BLaER1 treated with 17β-estradiol and CSF1 and Interleukin-3, amounts not matched to agents 10 nM and 100 nM (cell line): ENCODE data around the gene ARHGAP42.

ENCODE experiments used
- H3K27ac ChIP-seq, 11 experiments: shearing (Covaris generic); formaldehyde crosslinking; 2 replicates each; pipeline ENCODE4 v1.8.1; 2022
- H3K27me3 ChIP-seq, 11 experiments: shearing (Covaris generic); formaldehyde crosslinking; 2 replicates each; pipeline ENCODE4 v1.8.1; 2022
- H3K36me3 ChIP-seq, 11 experiments: shearing (Covaris generic); formaldehyde crosslinking; 2 replicates each; pipeline ENCODE4 v1.8.1; 2022
- H3K4me1 ChIP-seq, 10 experiments: shearing (Covaris generic); formaldehyde crosslinking; 2 replicates each; pipeline ENCODE4 v1.8.1; 2022
- H3K4me2 ChIP-seq, 11 experiments: shearing (Covaris generic); formaldehyde crosslinking; 2 replicates each; pipeline ENCODE4 v1.8.1; 2022
- H3K4me3 ChIP-seq, 10 experiments: shearing (Covaris generic); formaldehyde crosslinking; 2 replicates each; pipeline ENCODE4 v1.8.1; 2022
- H3K9ac ChIP-seq, 11 experiments: shearing (Covaris generic); formaldehyde crosslinking; 2 replicates each; pipeline ENCODE4 v1.8.1; 2022
- H3K9me3 ChIP-seq, 11 experiments: shearing (Covaris generic); formaldehyde crosslinking; replicated peaks in 1 of 11; 2 replicates each; pipeline ENCODE4 v1.8.1; 2022
- H4K20me1 ChIP-seq, 11 experiments: shearing (Covaris generic); formaldehyde crosslinking; 2 replicates each; pipeline ENCODE4 v1.8.1; 2022
- Cebpa-rat ChIP-seq, 11 experiments: shearing (Covaris generic); IDR thresholded peaks; 2 replicates each; pipeline ENCODE4 v1.8.1; 2022

ARHGAP42 gene

GRCh38 chr11:100687630-100688395, 725 bp downstream of the ARHGAP42 start:
- H4K20me1 ChIP-seq, result peaks cover 0 to 37% (median 18%) of the 10 kb centered on the region in 11 experiments; a peak in 10 of 22 replicates
- H3K27ac ChIP-seq, result peak overlapping the region; percentile 62 to 96 (median 92); a peak in 21 of 22 replicates
- H3K9me3 ChIP-seq, result no peaks in the 10 kb centered on the region
- H3K4me2 ChIP-seq, result peak overlapping the region; percentile 72 to 89 (median 79)
- H3K27me3 ChIP-seq, result no peaks in the 10 kb centered on the region
- peak overlapping the region; percentile 68 to 97 (median 88) for H3K4me3 ChIP-seq
- H3K9ac ChIP-seq, result peak overlapping the region; percentile 75 to 97 (median 93)
- H3K4me1 ChIP-seq, result peaks cover 29 to 63% (median 55%) of the 10 kb centered on the region in 10 experiments
- H3K36me3 ChIP-seq, result peaks cover 0 to 6% (median 0%) of the 10 kb centered on the region in 11 experiments; a peak in 2 of 22 replicates
- TF ChIP-seq Cebpa-rat (IDR thresholded peaks at IDR 0.05), result no peak

DNA sequence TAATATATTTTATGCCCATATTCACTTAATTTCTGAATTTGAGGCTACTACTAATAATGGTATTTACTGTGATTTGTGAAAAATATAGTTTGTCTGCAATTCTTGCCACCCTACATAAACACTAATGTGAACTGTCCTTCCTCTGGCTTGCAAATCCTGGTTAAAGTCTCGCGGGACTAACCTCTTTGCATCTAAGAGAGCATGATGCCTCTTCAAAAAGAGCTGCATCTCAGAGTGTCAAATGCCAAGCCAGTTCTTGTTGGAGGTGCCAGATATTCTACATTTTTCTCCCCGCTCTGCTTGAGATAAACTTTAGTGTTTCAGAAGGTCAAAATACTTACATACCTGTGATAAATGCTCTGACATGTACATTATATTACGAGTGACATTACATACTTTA, 2.1 kb downstream of the ARHGAP42 start:
- TF ChIP-seq Cebpa-rat (IDR thresholded peaks at IDR 0.05), result no peak
- Histone ChIP-seq H3K9ac (peak overlapping the region in 1 of 11 experiments; percentile 93; a peak in 1 of 22 replicates), H3K4me2 (peak overlapping the region in 9 of 11 experiments; percentile 72 to 89 (median 82); a peak in 17 of 22 replicates)

DNA sequence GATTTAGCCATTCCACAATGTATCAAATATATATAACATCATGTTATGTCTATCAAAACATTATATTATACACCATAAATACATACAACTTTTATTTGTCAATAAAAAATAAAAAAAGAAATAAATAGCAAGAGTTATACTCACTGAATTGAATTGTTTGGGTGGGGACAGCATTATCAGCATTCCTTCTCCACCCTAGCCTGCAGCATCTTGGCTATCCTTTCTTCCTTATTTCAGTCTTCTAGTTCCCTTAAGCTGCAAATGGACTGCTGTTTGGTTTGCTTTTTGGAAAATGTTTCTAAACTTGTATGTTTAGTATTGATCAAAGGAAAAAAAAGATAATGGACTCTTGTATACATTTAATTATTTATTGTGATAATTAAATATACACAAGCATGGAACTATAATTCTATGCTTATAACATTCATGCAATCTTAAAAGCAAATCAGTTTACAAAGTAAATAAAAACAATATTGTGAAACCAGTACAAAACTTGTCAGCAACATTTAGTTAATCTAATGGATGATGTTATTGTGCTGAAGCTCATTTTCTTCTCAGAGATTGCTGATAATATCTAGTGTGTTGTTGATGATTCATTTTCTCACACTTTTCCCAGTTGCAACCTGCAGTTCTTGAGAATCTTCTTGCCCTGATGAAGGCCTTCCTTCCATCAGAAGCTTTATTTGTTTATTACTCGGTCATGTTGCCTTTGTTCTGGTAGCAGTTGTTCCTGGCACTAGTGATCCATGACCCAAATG, 5.0 kb downstream of the ARHGAP42 start:
- H3K4me1 ChIP-seq, result peaks cover 10 to 22% (median 21%) of the 10 kb centered on the region in 10 experiments
- H3K27me3 ChIP-seq, result no peaks in the 10 kb centered on the region
- no peak overlapping the region for H3K27ac ChIP-seq
- H3K36me3 ChIP-seq, result peaks cover 0 to 28% (median 6%) of the 10 kb centered on the region in 11 experiments; a peak in 13 of 22 replicates
- TF ChIP-seq Cebpa-rat (IDR thresholded peaks at IDR 0.05), result no peak
- H3K9ac ChIP-seq, result no peak overlapping the region
- H4K20me1 ChIP-seq, result peaks cover 0 to 59% (median 18%) of the 10 kb centered on the region in 11 experiments; a peak in 10 of 22 replicates
- H3K9me3 ChIP-seq, result 0 out of 22 replicates have a peak, but pooled peaks cover 0 to 5% (median 0%) of the 10 kb centered on the region in 11 experiments
- H3K4me2 ChIP-seq, result no peak overlapping the region
- no peak overlapping the region for H3K4me3 ChIP-seq

More for the DNA sequence above, 2.1 kb downstream of the ARHGAP42 start:
- H3K27ac ChIP-seq, result no peak overlapping the region
- H3K36me3 ChIP-seq, result peaks cover 0 to 6% (median 0%) of the 10 kb centered on the region in 11 experiments; a peak in 2 of 22 replicates
- H3K4me3 ChIP-seq, result peak overlapping the region in 4 of 10 experiments; percentile 87 to 95 (median 90); a peak in 5 of 20 replicates
- H3K9me3 ChIP-seq, result no peaks in the 10 kb centered on the region
- H4K20me1 ChIP-seq, result peaks cover 0 to 51% (median 18%) of the 10 kb centered on the region in 11 experiments; a peak in 10 of 22 replicates
- peaks cover 24 to 49% (median 45%) of the 10 kb centered on the region in 10 experiments for H3K4me1 ChIP-seq
- H3K27me3 ChIP-seq, result no peaks in the 10 kb centered on the region

DNA sequence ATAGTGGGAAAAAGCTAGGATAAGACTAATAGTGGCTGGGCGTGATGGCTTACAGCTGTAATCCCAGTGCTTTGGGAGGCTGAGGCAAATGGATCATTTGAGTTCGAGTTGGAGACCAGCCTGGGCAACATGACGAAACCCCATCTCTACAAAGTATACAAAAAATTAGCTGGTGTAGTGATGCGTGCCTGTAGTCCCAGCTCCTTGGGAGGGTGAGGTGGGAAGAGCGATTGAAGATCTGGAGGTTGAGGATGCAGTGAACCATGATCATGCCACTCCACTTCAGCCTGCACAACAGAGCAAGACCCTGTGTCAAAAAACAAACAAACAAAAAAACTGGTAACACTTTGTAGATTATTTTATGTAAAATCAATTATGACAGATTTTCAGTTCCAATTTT, 8.8 kb downstream of the ARHGAP42 start:
- Histone ChIP-seq H3K27me3 (no peaks in the 10 kb centered on the region), H3K4me2 (no peak overlapping the region), H3K4me3 (no peak overlapping the region), H4K20me1 (peaks cover 0 to 42% (median 5%) of the 10 kb centered on the region in 11 experiments; a peak in 5 of 22 replicates), H3K9me3 (peaks cover 0 to 15% (median 7%) of the 10 kb centered on the region in 11 experiments; a peak in 14 of 22 replicates), H3K4me1 (no peaks in the 10 kb centered on the region), H3K36me3 (peaks cover 0 to 40% (median 14%) of the 10 kb centered on the region in 11 experiments; a peak in 16 of 22 replicates), H3K27ac (no peak overlapping the region), H3K9ac (no peak overlapping the region)
- no peak for TF ChIP-seq Cebpa-rat (IDR thresholded peaks at IDR 0.05)

- H3K9me3 ChIP-seq, result peaks cover 0 to 21% (median 14%) of the 10 kb centered on the region in 11 experiments; a peak in 15 of 22 replicates
- TF ChIP-seq Cebpa-rat (IDR thresholded peaks at IDR 0.05), result no peak
- no peak overlapping the region for H3K9ac ChIP-seq
- H3K4me3 ChIP-seq, result no peak overlapping the region
- H3K4me1 ChIP-seq, result peaks cover 0 to 15% (median 9%) of the 10 kb centered on the region in 10 experiments; a peak in 17 of 20 replicates
- peaks cover 0 to 11% (median 0%) of the 10 kb centered on the region in 11 experiments; a peak in 3 of 22 replicates for H4K20me1 ChIP-seq
- no peaks in the 10 kb centered on the region for H3K27me3 ChIP-seq
- H3K27ac ChIP-seq, result no peak overlapping the region
- H3K4me2 ChIP-seq, result no peak overlapping the region
- peaks cover 0 to 30% (median 16%) of the 10 kb centered on the region in 11 experiments; a peak in 15 of 22 replicates for H3K36me3 ChIP-seq
Observed at GRCh38 chr11:100703139-100703538, 16.1 kb downstream of the ARHGAP42 start.

DNA sequence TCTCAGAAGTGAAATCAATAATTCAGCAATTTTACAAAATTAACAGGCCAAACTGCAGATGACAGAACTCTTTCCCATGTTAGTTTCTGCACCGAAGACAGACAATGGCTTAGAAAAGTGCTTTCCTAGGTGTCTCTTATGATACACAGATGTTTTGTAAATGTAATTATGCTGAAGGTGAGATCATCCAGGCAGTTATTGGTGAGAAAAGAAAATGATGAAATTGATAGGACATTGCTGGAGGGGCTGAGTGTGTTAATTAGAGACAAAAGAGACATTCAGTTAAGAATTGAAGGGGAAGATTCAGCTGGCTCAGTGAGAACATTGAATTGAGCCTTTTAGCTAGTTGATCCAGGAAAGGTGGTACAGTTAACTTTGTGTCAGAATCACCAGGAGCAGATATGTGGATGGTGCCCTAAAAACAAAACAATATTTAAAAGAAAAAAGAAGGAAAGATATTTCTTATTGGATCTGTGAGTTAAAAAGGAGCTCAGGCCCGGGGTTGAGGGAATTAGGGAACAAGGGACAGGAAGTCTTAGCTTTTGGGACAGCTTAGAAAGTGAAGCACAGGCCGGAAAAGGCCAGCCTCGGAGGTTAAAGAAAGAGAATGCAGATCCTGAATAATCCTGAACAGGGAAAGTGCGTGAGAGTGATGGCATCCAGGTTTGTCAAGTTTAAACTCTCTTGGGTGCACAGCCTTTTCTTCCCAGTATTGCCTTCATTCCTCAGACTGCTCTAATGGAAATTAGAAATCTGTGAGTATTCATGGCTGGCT, 16.9 kb downstream of the ARHGAP42 start:
- Histone ChIP-seq H4K20me1 (peaks cover 0 to 11% (median 0%) of the 10 kb centered on the region in 11 experiments; a peak in 1 of 22 replicates), H3K9ac (no peak overlapping the region), H3K4me3 (no peak overlapping the region), H3K36me3 (peaks cover 0 to 30% (median 16%) of the 10 kb centered on the region in 11 experiments; a peak in 15 of 22 replicates), H3K27ac (no peak overlapping the region), H3K4me1 (peaks cover 0 to 15% (median 9%) of the 10 kb centered on the region in 10 experiments; a peak in 17 of 20 replicates), H3K27me3 (no peaks in the 10 kb centered on the region), H3K4me2 (no peak overlapping the region), H3K9me3 (peaks cover 0 to 20% (median 12%) of the 10 kb centered on the region in 11 experiments; a peak in 13 of 22 replicates)
- no peak for TF ChIP-seq Cebpa-rat (IDR thresholded peaks at IDR 0.05)

DNA sequence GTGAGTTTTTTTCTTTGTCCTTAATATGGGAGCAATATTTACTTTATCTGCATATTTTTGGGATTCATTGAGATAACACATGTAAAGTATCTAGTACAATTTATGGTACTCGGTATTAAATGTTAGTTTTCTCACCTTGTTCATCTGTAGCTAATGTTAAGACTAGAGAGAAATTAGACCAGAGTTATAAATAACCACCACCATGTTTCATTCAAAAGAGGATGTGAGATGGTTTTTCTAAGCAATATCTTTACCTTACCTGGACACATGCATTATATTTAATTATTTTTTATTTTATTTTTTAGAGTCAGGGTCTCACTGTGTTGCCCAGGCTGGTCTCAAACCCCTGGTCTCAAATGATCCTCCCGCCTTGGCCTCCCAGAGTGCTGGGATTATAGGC, 18.4 kb downstream of the ARHGAP42 start:
- no peak overlapping the region for H3K4me3 ChIP-seq

More for the DNA sequence above, 18.4 kb downstream of the ARHGAP42 start:
- H4K20me1 ChIP-seq, result peaks cover 0 to 17% (median 0%) of the 10 kb centered on the region in 11 experiments; a peak in 1 of 22 replicates
- no peak overlapping the region for H3K27ac ChIP-seq
- peak overlapping the region in 7 of 11 experiments; percentile 13 to 60 (median 51); a peak in 7 of 22 replicates for H3K4me2 ChIP-seq
- H3K4me1 ChIP-seq, result peaks cover 0 to 15% (median 9%) of the 10 kb centered on the region in 10 experiments; a peak in 17 of 20 replicates
- H3K27me3 ChIP-seq, result no peaks in the 10 kb centered on the region
- TF ChIP-seq Cebpa-rat (IDR thresholded peaks at IDR 0.05), result no peak
- peaks cover 0 to 20% (median 12%) of the 10 kb centered on the region in 11 experiments; a peak in 15 of 22 replicates for H3K36me3 ChIP-seq
- H3K9me3 ChIP-seq, result peaks cover 0 to 14% (median 11%) of the 10 kb centered on the region in 11 experiments; a peak in 13 of 22 replicates
- H3K9ac ChIP-seq, result no peak overlapping the region
